GM21526 (cell line): ENCODE results near the gene SYTL2.

Experiments used
- ATAC-seq: cut with Tn5 transposase; IDR thresholded peaks from one replicate; pipeline ENCODE4 v1.9.1; 2021; ENCODE audit warnings: moderate library complexity; ENCODE audit not compliant: unreplicated experiment, low FRiP score

SYTL2 gene

DNA sequence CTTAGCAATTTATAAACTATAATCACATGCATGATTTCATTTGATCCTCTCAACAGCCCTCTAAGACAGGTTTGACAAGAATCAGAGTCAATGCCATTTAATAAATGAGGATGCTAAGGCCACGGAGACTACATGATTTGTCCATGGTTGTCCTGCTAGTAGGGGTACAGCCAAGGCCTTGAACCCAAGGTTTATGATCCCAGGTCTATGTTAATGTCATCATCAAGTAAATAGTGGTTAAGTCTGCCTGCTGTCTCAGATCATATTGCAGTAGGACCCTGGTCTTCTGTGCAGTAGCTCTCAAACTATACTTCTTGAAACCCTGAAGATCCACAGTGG is 17.7 kb upstream of the SYTL2 start:
- no peak for ATAC-seq

DNA sequence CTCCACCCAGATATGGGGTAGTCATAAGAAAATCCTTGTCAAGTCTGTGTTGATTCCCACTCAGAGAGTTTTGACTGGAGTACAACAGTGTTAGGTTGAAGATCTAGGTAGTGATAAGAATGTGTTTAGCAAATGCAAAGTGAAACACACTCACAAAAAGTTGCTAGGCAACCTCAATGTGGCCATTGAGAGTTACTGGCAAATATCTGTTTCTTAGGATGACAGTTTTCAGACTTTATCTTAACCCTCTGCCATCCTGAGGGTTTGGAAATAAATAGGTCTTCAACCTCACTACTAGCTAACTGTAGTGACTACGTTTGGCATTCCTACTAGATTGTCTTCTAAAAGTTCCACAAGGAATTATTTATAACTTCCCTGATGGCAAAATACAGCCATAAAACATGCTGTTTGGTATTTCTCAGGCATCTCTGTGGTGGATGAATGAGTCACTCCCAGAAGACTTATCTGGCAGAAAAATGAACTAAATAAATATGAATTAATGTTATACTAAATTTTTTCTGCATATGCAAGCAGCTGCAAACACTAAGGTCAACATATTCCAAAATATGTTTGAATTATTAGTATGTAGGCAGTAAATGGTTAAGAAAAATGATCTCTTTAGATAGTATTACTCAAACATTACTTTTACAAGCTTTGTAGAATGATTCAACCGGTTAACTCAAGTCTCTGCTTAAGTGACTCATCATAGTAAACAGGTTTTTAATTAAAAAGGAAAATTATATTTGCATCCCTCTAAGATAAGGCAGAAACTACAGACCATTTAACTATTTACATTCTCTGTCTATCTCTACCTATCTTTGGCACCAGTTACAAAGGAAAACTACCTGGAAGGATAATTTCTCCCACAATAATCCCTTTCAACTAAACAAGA is 17.1 kb upstream of the SYTL2 start:
- no peak for ATAC-seq

DNA sequence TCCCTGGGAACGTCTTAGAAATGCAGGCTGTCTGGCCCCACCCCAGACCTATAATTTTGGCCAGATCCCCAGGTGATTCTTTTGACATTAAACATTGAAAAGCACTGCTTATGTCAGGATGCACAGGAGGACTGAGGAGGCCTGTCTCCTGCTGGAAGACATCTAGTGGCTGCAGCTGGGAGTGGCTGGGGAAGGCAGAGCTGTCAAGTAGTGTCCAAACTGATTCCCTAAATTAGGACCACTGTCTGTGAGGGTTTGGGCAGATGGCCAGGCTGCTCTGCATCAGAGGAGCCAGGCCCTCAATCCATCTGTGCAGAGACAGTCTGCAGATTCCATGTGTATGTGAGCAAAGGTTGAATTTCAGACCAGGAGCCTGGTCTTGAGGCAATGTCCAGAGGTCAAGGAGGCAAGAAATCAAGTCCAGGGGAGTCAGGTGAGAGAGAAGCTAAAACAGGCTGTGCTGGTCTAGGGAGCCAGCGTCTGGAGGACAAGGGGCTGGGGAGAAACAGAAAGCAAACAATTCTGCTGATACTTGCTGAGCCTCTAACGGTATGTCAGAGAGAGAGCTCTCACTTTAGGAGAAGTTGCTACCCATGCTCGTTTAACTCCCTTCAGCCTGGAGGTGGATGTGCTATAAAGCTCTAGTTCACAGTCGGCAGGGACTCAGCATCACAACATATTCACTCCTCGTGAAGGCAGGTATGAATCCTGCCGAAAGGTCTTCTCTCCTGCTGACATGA is 15.3 kb upstream of the SYTL2 start:
- peak; percentile 53 for ATAC-seq

DNA sequence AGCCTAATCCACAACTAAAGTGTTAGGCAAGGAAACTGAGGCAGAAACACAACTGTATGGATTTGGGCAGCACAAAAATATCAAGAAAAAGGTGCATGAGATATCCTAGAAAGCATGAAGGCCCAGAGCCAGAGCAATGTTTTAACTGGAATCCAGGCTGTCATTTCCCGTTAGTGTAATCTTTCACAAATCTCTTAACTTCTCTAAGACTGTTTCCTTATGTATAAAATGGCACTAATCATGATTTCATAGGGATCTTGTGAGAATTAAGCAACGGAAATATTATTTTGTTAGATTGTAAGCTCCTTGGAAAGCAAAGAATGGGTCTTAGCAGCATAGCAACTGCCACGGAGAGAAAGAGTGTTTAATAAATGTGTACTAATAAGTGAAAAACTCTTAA is 14.7 kb upstream of the SYTL2 start:
- ATAC-seq, result no peak

- no peak for ATAC-seq
These were observed 12.9 kb upstream of the SYTL2 start for GRCh38 chr11:85823816-85824215.

DNA sequence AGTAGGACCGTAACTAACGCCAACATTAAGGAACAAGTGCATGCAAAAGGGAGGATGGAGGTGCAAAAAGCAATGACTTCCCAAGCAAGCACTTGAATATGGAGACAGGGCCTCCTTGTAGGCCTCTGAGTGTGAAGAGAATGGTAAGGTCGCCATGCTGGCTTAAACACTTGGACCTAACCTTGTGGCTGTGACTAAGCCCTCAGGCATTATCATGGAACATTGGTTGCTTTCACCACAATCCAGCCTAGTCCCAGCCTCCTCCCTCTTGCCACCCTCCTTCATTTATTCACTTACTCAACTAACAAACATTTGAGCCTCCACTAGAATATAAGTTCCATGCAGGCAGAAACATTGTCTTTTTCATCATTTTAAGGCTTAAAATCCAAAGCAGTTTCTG is 11.9 kb upstream of the SYTL2 start:
- ATAC-seq, result no peak

- no peak for ATAC-seq
These were observed 10.7 kb upstream of the SYTL2 start for GRCh38 chr11:85821636-85822035.

- no peak for ATAC-seq
These were observed 8.5 kb upstream of the SYTL2 start for GRCh38 chr11:85819441-85819840.

DNA sequence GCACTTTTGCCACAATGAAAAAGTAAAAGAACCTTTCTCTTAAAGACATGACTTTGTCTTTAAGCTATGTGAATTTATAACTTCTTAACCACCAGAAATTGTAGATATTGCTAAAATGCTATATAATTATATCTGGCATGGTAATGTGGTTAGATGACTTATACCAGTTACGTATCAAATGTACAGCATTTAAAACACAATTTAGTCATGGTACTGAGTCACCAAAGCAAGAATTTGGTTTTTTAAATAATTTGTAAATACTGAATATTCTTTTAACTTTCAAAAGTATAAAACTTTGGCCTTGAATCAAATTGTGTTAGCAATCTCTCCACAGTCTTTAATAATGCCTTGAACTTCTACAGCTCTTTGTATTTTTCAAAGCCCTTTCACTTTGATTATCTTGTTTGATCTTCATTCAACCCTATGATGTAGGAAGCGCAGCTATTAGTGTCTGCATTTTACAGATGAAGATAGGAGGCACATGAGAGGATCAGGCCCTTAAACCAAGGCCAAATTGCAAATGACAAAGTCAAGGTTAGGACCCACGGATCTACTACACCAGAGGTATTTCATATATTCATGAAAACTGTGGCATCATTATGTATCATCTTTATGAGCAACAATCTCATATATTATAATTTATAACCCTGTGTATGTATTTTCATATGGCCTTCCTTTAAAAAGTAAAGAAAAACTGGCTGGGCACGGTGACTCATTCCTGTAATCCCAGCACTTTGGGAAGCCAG is 4.4 kb upstream of the SYTL2 start:
- ATAC-seq, result no peak

- ATAC-seq, result no peak
These were observed 2.8 kb upstream of the SYTL2 start for GRCh38 chr11:85813721-85814120.

- no peak for ATAC-seq
These were observed 683 bp upstream of the SYTL2 start for GRCh38 chr11:85811624-85812023.

DNA sequence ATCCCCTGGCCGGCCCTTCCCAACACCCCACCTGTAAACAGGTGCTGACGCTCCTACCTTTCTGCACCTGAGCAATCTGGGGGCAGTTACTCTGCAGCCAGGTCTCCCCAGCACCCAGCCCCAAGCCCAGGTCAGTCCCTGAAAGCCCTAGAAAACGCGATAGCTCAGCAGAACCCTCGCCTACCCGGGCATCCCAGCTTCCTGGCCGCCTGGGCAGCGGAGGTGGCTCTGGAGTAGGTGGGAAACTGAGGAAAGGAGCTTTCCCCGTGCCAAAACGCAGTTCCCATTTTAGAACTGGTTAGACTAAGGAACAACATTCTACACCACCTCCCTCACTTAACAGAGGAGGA is 445 bp downstream of the SYTL2 start:
- peak; percentile 3 for ATAC-seq

DNA sequence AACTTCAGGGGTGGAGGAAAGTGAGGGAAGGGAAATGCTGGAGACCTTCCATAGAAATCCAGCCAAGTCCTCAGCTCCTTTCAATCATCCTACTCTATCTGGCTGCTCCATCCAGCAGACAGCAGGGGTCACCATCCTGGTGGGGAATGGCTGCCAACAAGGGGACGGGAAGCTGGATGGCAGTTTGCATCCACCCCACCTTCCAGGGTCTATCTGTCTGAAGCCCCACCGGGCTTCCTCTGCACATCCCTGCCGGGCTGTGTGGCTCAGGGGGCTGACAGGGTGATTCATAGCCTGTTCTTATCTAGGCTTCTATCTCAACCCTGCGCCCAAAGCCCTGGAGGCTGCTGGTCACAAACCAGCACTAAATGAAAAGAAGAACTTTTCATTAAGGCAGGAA is 1.1 kb downstream of the SYTL2 start:
- no peak for ATAC-seq

GRCh38 chr11:85809191-85809590 is 1.8 kb downstream of the SYTL2 start:
- no peak for ATAC-seq

DNA sequence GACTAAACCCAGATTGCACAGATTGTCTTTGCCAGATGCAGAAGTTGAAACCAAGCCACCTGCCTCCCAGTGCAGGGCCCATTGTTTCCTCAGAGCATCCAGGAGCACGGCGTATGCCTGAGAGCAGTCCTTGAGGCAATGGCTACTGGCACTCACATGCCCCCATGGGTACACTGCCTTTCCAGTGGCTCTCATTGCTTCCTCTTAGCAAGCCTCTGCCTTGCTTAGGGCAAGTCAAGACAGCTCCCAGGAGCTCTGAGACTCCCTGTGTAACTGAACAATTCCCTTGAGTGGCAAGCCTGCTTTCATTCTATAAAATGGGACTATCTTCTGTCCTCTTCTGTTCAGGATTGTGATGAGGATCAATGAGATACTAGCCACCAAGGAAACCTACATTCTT is 4.1 kb downstream of the SYTL2 start:
- no peak for ATAC-seq

DNA sequence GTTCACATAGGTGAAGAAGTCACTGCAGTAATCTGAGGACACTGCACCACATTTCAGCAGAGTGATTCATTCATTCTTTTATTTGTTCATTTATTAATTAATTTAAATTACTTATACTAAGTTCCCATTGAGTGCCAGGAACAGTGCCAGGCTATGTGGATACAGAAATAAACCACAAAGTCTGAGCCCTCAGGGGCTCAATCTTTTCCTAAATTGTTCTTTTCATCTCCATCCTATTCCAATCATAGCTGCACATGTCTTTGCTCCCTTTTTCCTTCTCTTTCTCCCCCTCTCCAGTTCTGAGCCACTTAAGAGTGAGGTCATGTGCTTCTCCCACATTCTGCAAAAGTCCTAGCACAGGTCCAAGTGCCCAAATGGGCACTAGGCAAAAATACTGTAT is 4.9 kb downstream of the SYTL2 start:
- no peak for ATAC-seq

- ATAC-seq, result no peak
These were observed 5.6 kb downstream of the SYTL2 start for GRCh38 chr11:85805387-85805786.

DNA sequence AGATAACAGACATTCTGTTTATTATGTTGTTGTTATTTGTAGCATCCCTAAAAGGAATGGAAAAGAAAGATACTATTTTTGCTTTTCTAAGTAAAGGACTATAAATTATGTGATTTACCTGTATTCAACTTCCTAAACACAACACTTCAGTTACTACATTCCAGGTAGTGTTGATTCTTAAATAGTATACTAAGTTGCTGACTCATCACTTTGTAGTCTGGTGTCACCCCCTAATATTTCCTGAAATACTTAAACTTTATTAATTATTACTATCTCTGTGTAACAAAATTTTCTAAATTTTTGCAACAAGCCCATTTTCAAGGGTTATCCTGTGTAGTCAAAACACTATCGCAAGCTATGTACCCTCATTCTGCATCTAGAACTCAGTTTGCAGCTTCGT is 7.0 kb downstream of the SYTL2 start:
- no peak for ATAC-seq

- ATAC-seq, result no peak
These were observed 7.6 kb downstream of the SYTL2 start for GRCh38 chr11:85803303-85803702.

GRCh38 chr11:85801527-85801926 is 9.4 kb downstream of the SYTL2 start:
- ATAC-seq, result no peak

- no peak for ATAC-seq
These were observed 10.2 kb downstream of the SYTL2 start for GRCh38 chr11:85800595-85801342.
